Fibroblast of lung (primary cell): Measurements from ENCODE around the gene RNFT2. TPM values are rescaled to one million over a fixed set of nuclear protein-coding genes. Genes with fewer than 3 reads are reported as not detected.

Experiments
- DNase-seq, 2 donors: peaks; one replicate each; pipeline versions ENCODE4 v3.0.0 to v3.0.0-alpha.2; 2010; ENCODE audit warnings: low read depth in 2 of 2
- H2AFZ ChIP-seq: 2 replicates; pipeline ENCODE4 v1.5.1; 2012; ENCODE audit warnings: low read length, control low read depth, inconsistent platforms
- H3K27ac ChIP-seq: 2 replicates; pipeline ENCODE4 v1.5.1; 2011; ENCODE audit warnings: low read length, control low read depth; ENCODE audit not compliant: insufficient read depth
- H3K27me3 ChIP-seq: 2 replicates; pipeline ENCODE4 v1.5.1; 2011; ENCODE audit warnings: mild to moderate bottlenecking, low read length; ENCODE audit not compliant: control insufficient read depth, insufficient read depth
- H3K36me3 ChIP-seq: 2 replicates; pipeline ENCODE4 v1.5.1; 2011; ENCODE audit warnings: low read length; ENCODE audit not compliant: control insufficient read depth, insufficient read depth
- H3K4me1 ChIP-seq: 2 replicates; pipeline ENCODE4 v1.5.1; 2011; ENCODE audit warnings: low read length; ENCODE audit not compliant: control insufficient read depth, insufficient read depth; ENCODE audit errors: extremely low read depth
- H3K4me2 ChIP-seq: 2 replicates; pipeline ENCODE4 v1.5.1; 2011; ENCODE audit warnings: low read length, control low read depth; ENCODE audit not compliant: insufficient read depth; ENCODE audit errors: extremely low read depth
- H3K4me3 ChIP-seq, 4 experiments: fragments of 200-600 bp in 1 of 4; sonication (generic) in 1 of 4; replicated peaks in 1 of 4; 2 replicates each; pipeline ENCODE4 v1.5.1; 2011 to 2016; ENCODE audit warnings: low read length in 4 of 4, low read depth in 3 of 4, mild to moderate bottlenecking in 3 of 4, control low read depth in 2 of 4, inconsistent platforms in 1 of 4, mixed read lengths in 1 of 4; ENCODE audit not compliant: insufficient read depth in 1 of 4; ENCODE audit errors: control extremely low read depth in 1 of 4
- H3K79me2 ChIP-seq: 2 replicates; pipeline ENCODE4 v1.5.1; 2012; ENCODE audit warnings: mild to moderate bottlenecking, low read length, inconsistent platforms; ENCODE audit not compliant: control insufficient read depth, insufficient read depth
- H3K9ac ChIP-seq: 2 replicates; pipeline ENCODE4 v1.5.1; 2011; ENCODE audit warnings: mild to moderate bottlenecking, low read length, control low read depth; ENCODE audit not compliant: insufficient read depth
- H3K9me3 ChIP-seq: 2 replicates; pipeline ENCODE4 v1.5.1; 2012; ENCODE audit warnings: low read depth, low read length; ENCODE audit not compliant: control insufficient read depth, insufficient read depth
- H4K20me1 ChIP-seq: 2 replicates; pipeline ENCODE4 v1.5.1; 2011; ENCODE audit warnings: low read length; ENCODE audit not compliant: control insufficient read depth, insufficient read depth; ENCODE audit errors: extremely low read depth
- CTCF ChIP-seq, 2 donors: IDR thresholded peaks in 1 of 2; conservative IDR thresholded peaks in 1 of 2; 1 replicate in 1 of 2; 2 replicates in 1 of 2; pipeline ENCODE4 v1.5.1; 2011 to 2012; ENCODE audit warnings: low read length in 2 of 2, control low read depth in 1 of 2, inconsistent platforms in 1 of 2, low read depth in 1 of 2, mild to moderate bottlenecking in 1 of 2
- EZH2 ChIP-seq: IDR thresholded peaks from 2 replicates; pipeline ENCODE4 v1.5.1; 2012; ENCODE audit warnings: low read length, control low read depth, mild to moderate bottlenecking; ENCODE audit errors: missing control alignments
- polyA plus RNA-seq, 2 donors: library from polyadenylated mRNA; depleted of rRNA in 1 of 2; stranded (reverse) in 1 of 2; unstranded in 1 of 2; fragments of >200 nt; gene quantifications; 2 replicates each; pipeline ENCODE4 v1.2.1, GENCODE V29; 2011 to 2012; ENCODE audit warnings: missing spikeins in 1 of 2
- total RNA-seq: library from RNA; depleted of rRNA; stranded (reverse); fragments of >200 nt; gene quantifications from 2 replicates; pipeline ENCODE4 v1.2.1, GENCODE V29; 2014

RNFT2 gene
- total and polyA plus RNA-seq, 2 donors (not counting 1 experiment from before 2014, with no cell fraction given), result 0.95 to 3.1 TPM

DNA sequence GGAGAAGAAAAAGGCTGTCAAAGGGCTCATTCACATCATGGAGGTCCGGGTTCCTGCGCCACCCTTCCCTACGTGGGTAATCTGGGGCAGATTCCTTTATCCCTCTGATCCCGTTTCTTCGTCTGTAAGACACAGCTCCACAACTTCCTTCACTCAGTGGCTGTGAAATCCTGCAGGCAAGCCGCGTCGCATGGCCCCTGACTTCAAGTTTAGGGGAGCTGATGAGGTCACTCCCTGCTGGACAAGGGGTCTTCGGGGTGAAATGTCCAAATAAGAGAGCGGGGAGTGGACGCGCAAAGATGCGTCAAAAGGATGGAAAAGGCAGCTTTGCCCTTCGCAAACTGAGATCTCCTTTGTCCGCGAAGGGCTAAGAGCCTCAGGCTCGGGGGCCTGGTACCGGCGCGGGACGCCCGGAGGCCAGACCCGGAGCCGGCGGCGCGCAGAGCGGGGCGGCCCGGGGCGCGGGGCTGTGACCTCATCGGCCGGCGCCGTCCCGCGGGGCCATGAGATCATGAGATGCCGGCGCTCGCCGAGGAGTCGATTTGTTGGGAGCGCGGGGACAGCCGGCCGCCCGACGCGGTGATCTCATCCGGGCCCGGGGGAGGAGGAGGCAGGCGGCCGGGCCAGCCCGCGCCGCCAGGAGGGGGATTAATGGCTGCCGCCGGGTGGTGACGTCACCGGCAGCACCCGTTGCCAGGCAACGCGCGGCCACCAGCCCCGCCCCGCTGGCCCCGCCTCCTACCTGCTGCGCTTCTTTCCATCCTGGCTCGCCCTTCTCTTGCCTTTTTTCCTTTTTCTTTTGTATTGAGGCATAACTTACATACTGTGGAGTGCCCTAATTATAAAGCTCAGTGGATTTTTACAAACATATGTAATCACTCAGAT lies 81.1 kb downstream of the RNFT2 start:
- H2AFZ ChIP-seq, result peak overlapping the region; percentile 86
- peak overlapping the region; percentile 99 for H3K4me2 ChIP-seq
- TF ChIP-seq EZH2, result no peak
- no peak for TF ChIP-seq CTCF (conservative IDR thresholded peaks at IDR 0.05 in 1 of 2, IDR thresholded peaks at IDR 0.05 in 1 of 2; ENCODE audit: low read depth in 1 of 2, low read length in 2 of 2)
- peak overlapping the region; percentile 73 to 98 (median 81) for H3K4me3 ChIP-seq
- peak overlapping the region; percentile 97 for H3K27ac ChIP-seq
- peak overlapping the region; percentile 82 for H3K9ac ChIP-seq
- no peaks in the 10 kb centered on the region for H3K9me3 ChIP-seq
- no peaks in the 10 kb centered on the region for H3K79me2 ChIP-seq
- H3K36me3 ChIP-seq, result no peaks in the 10 kb centered on the region
- peaks cover 2% of the 10 kb centered on the region for H3K4me1 ChIP-seq
- H4K20me1 ChIP-seq, result no peaks in the 10 kb centered on the region
- no peaks in the 10 kb centered on the region for H3K27me3 ChIP-seq
- DNase-seq, result peak; percentile 93 to 94

DNA sequence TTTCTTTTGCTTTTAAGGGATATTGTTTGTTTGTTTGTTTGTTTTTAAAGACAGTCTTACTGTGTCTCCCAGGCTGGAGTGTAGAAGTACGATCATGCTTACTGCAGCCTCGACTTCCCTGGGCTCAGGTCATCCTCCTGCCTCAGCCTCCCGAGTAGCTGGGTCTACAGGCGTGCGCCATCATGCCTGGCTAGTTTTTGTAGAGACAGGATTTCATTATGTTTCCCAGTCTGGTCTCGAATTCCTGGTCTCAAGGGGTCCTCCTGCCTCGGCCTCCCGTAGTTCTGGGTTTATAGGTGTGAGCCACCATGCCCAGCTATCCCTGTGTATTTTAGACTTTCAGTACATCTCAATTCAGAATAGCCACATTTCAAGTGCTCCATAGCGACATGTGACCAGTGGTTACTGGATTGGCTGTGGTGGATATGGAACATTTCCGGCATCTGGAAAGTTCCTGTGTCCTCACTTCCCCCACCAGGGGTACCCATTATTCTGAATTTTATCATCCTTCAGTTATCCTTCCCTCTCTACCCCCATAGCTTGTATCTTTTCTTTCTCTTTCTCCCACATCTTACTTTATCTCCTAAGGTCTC lies 82.0 kb downstream of the RNFT2 start:
- Histone ChIP-seq H3K4me2 (no peak overlapping the region), H3K79me2 (no peaks in the 10 kb centered on the region), H3K36me3 (no peaks in the 10 kb centered on the region), H3K27ac (no peak overlapping the region), H2AFZ (no peak overlapping the region), H3K9ac (no peak overlapping the region), H3K4me1 (peaks cover 2% of the 10 kb centered on the region), H3K27me3 (no peaks in the 10 kb centered on the region), H3K4me3 (no peak overlapping the region), H4K20me1 (no peaks in the 10 kb centered on the region), H3K9me3 (no peaks in the 10 kb centered on the region)
- no peak for DNase-seq
- no peak for TF ChIP-seq CTCF (conservative IDR thresholded peaks at IDR 0.05 in 1 of 2, IDR thresholded peaks at IDR 0.05 in 1 of 2; ENCODE audit: low read depth in 1 of 2, low read length in 2 of 2)
- no peak for TF ChIP-seq EZH2

DNA sequence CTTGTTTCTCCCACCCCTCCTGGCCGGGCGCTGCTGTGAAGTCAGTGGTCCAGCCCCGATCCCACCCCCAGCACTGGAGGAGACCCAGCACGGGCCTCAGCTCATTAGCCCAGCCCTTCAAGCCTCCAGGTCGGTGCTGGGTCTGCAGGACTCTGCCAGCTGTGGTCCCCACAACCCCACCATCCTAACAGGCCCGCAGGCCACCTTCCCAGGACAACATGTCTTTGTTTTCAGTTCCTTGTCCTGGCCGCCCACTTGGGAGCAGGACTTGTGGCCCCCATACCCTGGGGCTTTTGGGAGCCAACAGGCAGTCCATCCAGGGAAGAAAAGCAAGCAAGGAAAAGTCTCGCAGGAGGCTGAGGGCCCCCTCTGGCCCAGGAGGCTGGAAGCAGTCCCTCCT lies 83.2 kb downstream of the RNFT2 start:
- no peak overlapping the region for H3K9ac ChIP-seq
- no peaks in the 10 kb centered on the region for H4K20me1 ChIP-seq
- TF ChIP-seq CTCF (conservative IDR thresholded peaks at IDR 0.05 in 1 of 2, IDR thresholded peaks at IDR 0.05 in 1 of 2; ENCODE audit: low read depth in 1 of 2, low read length in 2 of 2) (no peak), EZH2 (no peak)
- H3K9me3 ChIP-seq, result no peaks in the 10 kb centered on the region
- H3K4me3 ChIP-seq, result no peak overlapping the region
- DNase-seq, result no peak
- H3K27me3 ChIP-seq, result no peaks in the 10 kb centered on the region
- H3K27ac ChIP-seq, result no peak overlapping the region
- no peak overlapping the region for H2AFZ ChIP-seq
- no peaks in the 10 kb centered on the region for H3K36me3 ChIP-seq
- no peaks in the 10 kb centered on the region for H3K79me2 ChIP-seq
- peaks cover 2% of the 10 kb centered on the region for H3K4me1 ChIP-seq
- H3K4me2 ChIP-seq, result no peak overlapping the region
